GM04504 (cell line): ENCODE data around the gene DRD1.
"Not testable (repeated sequence)": the region's sequence is repeated elsewhere in the genome, so short reads cannot be mapped to it uniquely, and the experiment has no call there.

Experiments
- DNase-seq: peaks from one replicate; pipeline ENCODE4 v3.0.0-alpha.2; 2012; ENCODE audit warnings: low read depth

Gene DRD1

DNA sequence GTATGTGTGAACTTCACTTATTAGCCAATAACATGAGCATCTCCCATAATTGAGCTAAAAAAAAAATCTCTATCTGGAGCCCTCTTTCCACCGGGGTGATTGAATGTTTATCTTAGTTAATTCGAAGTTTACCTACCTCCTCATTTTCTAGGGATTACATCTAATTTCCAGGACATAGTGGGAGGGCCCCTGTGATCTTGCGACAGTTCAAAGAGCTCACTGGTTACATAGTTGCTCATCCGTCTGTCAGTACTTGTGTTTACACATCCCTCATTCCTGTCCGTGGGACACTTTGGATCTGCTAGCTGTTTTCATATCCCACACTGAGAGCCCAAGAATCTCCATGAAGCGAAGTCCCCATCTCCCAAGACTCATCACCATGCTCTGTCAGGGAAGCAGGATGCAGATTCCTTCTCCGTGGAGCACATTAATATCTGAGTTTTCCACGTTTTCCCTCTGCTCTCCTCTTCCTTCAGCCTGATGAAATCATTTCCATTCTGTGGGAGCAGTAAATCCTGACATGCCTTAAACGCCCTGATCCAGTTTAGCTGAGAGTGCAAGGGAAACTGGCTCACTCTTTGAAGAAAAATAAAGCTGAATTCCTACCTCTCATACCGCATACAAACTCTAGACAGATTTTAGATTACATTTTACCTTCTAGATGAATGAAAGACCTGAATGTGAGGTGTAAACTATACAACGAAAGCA, 24.2 kb upstream of the DRD1 start:
- no peak for DNase-seq

DNA sequence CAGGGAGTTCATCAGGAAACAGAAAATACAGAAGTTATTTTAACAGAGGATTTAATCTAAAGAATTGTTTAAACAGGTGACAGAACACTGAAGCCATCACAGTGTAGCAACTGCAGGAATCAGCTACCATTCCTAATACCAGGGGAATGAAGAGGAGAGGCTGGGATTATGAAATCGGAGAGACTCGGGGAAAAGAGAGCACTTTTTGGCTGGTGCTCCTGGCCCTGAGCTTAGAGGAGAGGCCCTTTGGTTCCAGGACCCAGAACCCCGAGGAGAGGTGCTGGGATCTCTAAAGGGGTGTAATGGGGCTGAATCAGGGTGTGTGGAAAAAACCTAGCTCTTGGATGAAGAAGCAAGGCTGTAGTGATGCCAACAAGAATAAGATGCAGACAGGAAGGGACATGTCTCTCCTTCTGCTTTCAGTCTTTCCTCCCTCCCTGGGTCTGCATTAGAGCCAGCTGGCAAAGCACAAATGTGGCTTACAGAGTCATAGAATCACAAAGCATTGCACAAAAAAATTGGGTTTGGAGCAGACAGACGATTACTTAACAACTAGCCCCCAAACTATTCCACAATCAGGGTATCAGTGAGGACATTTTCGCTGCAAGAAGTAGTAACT, 22.8 kb upstream of the DRD1 start:
- no peak for DNase-seq

- DNase-seq: no peak
Observed at GRCh38 chr5:175465282-175465681, 21.3 kb upstream of the DRD1 start.

GRCh38 chr5:175464942-175465233, 20.9 kb upstream of the DRD1 start:
- DNase-seq: no peak

GRCh38 chr5:175464074-175464941, 20.3 kb upstream of the DRD1 start:
- DNase-seq: no peak

- DNase-seq: no peak
Observed at GRCh38 chr5:175463641-175464040, 19.7 kb upstream of the DRD1 start.

- no peak for DNase-seq
Observed at GRCh38 chr5:175461370-175461769, 17.4 kb upstream of the DRD1 start.

DNA sequence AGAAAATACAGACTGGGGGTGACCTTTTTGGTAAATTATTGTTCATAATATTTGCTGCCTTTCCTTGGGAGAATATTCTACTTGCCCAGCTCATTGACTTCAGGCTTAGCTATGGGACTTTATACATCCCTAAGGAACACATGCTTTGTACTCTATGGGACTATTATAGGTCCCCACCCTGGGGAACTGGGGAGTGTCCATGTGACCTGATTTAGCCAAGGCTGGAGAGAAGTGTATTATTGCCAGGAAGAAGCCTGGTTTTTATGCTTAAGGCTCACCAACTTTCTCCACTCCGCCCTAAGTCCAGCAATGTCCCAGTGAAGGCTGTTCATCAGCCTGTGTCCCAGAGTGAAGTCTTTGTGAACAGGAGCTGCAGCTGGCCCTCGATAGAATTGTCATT, 16.6 kb upstream of the DRD1 start:
- no peak for DNase-seq

DNA sequence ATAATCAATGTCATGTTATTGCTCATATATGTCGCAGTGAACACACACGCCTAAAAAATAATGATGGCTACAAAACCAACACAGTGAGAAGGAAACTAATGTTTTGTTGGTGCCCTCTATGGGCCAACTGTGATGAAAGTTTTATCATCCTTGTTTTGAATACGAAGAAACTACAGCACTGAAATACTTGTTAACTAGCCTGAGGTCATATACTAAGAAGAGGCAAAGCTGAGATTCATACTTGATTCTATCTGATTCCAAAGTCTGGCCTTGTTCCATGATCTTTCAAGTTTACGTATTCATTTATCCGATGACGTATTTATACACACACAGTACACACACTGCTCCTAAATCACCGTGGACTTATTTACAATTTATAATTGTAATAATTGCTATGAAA, 16.1 kb upstream of the DRD1 start:
- no peak for DNase-seq

DNA sequence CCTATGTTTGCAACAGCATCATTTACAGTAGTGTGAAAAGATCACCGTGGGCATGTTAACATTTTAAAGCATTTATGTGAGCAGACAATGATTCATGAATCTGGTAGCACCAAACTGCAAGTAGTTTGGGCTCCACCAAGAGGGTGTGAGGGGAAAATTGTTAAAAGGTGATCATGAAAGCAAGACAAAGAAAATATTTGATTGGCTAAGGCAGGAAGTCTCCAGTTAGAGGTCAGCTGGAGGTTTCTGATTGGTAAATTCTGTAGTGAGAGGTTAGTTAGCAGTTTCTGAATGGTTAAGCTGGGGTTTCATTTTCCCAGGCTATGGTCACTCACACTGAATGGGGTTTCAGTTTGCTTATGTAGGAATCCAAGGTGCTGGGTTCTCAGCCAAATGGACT, 13.5 kb upstream of the DRD1 start:
- DNase-seq: no peak

DNA sequence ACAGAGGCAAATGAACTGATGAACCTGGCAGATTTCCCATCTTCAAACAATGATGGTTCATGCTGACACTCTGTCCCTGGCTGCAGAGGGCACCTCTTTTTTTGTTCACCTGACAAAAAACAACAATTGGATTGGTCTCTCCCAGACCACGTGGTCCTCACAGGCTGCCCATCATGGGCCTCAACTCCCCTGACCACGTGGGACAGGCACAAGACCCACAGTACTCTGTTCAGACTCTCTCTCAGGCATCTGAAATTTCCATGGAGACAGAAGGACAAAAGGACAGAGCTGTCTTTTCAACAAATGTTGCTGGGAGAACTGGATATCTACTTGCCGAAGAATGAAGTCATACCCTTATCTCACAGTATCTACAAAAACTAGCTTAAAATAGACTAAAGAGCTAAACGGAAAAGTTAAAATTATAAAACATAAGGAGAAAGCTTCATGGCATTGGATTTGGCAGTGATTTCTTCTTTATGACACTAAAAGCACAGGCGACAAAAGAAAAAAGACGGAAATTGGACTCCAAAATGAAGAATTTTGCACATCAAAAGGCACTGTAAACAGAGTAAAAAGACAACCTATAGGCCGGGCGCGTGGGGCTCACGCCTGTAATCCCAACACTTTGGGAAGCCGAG, 12.2 kb upstream of the DRD1 start:
- DNase-seq: no peak

GRCh38 chr5:175454338-175454737, 10.4 kb upstream of the DRD1 start:
- DNase-seq: not testable (repeated sequence)

GRCh38 chr5:175452166-175452565, 8.2 kb upstream of the DRD1 start:
- DNase-seq: no peak

- no peak for DNase-seq
Observed at GRCh38 chr5:175448276-175448675, 4.3 kb upstream of the DRD1 start.

DNA sequence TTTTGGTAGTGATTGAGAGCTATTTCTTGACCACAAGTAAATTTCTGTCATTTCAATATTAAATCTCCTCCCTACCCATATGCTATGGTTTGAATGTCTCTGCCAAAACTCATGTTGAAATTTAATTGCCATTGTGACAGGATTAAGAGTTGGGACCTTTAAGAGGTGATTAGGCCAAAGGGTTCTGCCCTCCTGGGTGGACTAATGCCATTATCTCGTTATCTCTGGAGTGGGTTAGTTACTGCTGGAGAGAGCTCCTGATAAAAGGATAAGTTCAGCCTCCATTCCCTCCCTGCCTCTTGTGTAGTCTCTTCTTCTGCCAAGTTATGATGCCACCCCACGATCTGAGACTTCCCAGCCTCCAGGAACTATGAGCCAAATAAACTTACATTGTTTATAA, 3.6 kb upstream of the DRD1 start:
- no peak for DNase-seq

DNA sequence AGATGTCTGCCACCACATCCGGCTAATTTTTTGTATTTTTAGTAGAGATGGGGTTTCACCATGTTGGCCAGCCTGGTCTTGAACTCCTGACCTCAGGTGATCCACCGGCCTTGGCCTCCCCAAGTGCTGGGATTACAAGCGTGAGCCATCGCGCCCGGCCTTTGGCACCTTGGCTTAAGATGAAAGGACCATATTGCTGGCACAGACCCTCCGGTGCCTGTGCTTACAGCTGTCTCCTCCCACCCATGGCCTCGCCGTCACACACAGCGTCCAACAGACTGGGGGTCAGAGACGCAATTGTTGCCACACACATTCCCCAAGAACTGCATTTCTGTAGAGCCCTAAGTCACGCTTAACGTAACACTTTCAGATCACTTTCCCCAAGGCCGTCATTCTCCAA, 2.4 kb upstream of the DRD1 start:
- DNase-seq: not testable (repeated sequence)

- no peak for DNase-seq
Observed at GRCh38 chr5:175444905-175445456, 999 bp upstream of the DRD1 start.

- no peak for DNase-seq
Observed at GRCh38 chr5:175443514-175444059, 395 bp downstream of the DRD1 start.

GRCh38 chr5:175438234-175438857, 5.6 kb downstream of the DRD1 start:
- no peak for DNase-seq

GRCh38 chr5:175436359-175436758, 7.6 kb downstream of the DRD1 start:
- DNase-seq: no peak

- DNase-seq: no peak
Observed at GRCh38 chr5:175434800-175435199, 9.2 kb downstream of the DRD1 start.

DNA sequence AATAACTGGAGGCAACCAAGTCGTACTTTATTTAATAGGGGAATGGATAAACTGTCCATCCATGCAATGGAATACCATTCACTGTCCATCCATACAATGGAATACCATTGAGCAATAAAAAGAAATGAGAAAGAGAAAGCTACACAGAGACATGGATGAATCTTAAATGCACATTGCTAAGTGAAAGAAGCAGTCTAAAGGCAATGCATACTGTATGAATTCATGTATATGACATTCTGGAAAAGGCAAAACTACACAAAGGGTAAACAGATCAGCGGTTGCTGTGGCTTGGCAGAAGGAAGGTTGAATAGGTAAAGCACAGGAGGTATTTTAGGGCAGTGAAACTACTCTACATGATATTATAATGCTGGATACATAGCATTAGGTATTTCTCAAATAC, 16.2 kb downstream of the DRD1 start:
- no peak for DNase-seq
